Breast epithelium (tissue), 4 donors: ENCODE results near the gene VCP. TPM values are rescaled to one million over a fixed set of nuclear protein-coding genes. Genes with fewer than 3 reads are reported as not detected.
"Not testable (repeated sequence)": the region's sequence is repeated elsewhere in the genome, so short reads cannot be mapped to it uniquely, and the experiment has no call there.

Experiments
- DNase-seq, 2 donors: peaks; one replicate each; pipeline ENCODE4 v3.0.0-alpha.2; 2019; ENCODE audit warnings: low spot score in 2 of 2
- H3K27ac ChIP-seq, 2 donors: fragments of 200-600 bp; sonication (generic) in 1 of 2; one replicate each; pipeline ENCODE4 v1.5.1; 2016 to 2019; ENCODE audit warnings: mild to moderate bottlenecking in 1 of 2
- H3K27me3 ChIP-seq, 2 donors: fragments of 200-600 bp; sonication (generic) in 1 of 2; one replicate each; pipeline versions ENCODE4 v1.5.1 to v1.6.0; 2017 to 2019; ENCODE audit warnings: control low read depth in 1 of 2, mild to moderate bottlenecking in 1 of 2
- H3K36me3 ChIP-seq: fragments of 200-600 bp; one replicate; pipeline ENCODE4 v1.5.1; 2019
- H3K4me1 ChIP-seq, 2 donors: fragments of 200-600 bp; sonication (generic); one replicate each; pipeline ENCODE4 v1.5.1; 2016 to 2019; ENCODE audit warnings: control low read depth in 1 of 2
- H3K4me3 ChIP-seq, 3 donors: fragments of 200-600 bp; sonication (generic); 1 replicate in 2 of 3; 2 replicates in 1 of 3; pipeline ENCODE4 v1.5.1; 2016 to 2019; ENCODE audit warnings: mild to moderate bottlenecking in 3 of 3, moderate library complexity in 2 of 3
- H3K9me3 ChIP-seq, 2 donors: fragments of 200-600 bp; sonication (generic) in 1 of 2; one replicate each; pipeline ENCODE4 v1.5.1; 2016 to 2019; ENCODE audit warnings: control low read depth in 1 of 2
- CTCF ChIP-seq, 3 donors: fragments of 450-650 bp; IDR thresholded peaks; one replicate each; pipeline ENCODE4 v1.5.1; 2016 to 2017; ENCODE audit warnings: antibody characterized with exemption in 3 of 3, mild to moderate bottlenecking in 3 of 3, moderate library complexity in 3 of 3
- POLR2A ChIP-seq: fragments of 450-650 bp; IDR thresholded peaks from one replicate; pipeline ENCODE4 v1.6.1; 2016; ENCODE audit warnings: antibody characterized with exemption, mild to moderate bottlenecking, moderate library complexity
- POLR2AphosphoS5 ChIP-seq, 3 donors: sonication (generic); formaldehyde crosslinking; IDR thresholded peaks; one replicate each; pipeline ENCODE4 v1.6.1; 2017; ENCODE audit warnings: antibody characterized with exemption in 3 of 3
- intact Hi-C: fragments of 100-400 bp; cut with DNase I; formaldehyde crosslinking; loops from one replicate; pipeline ENCODE4 v1.15.1; 2023; ENCODE audit warnings: low total_unique reads
- total RNA-seq, 3 donors: library from RNA; depleted of rRNA; stranded (reverse); fragments of >200 nt; gene quantifications; one replicate each; pipeline ENCODE4 v1.1.0, GENCODE V29; 2016

Gene VCP
- total RNA-seq, 3 donors from 2014 or later = 150 to 173 (median 168) TPM

- intact Hi-C loops = no loop called here
- Histone ChIP-seq H3K4me1 (no peaks in the 10 kb centered on the region), H3K36me3 (no peaks in the 10 kb centered on the region), H3K9me3 (no peaks in the 10 kb centered on the region), H3K27ac (no peak overlapping the region), H3K27me3 (no peaks in the 10 kb centered on the region), H3K4me3 (no peak overlapping the region)
- no peak for DNase-seq
- TF ChIP-seq POLR2AphosphoS5 (IDR thresholded peaks at IDR 0.05) (no peak), POLR2A (no peak), CTCF (IDR thresholded peaks at IDR 0.05) (no peak)
These were observed 43.2 kb downstream of the VCP start for GRCh38 chr9:35029241-35029640.

- Histone ChIP-seq H3K36me3 (no peaks in the 10 kb centered on the region), H3K4me1 (no peaks in the 10 kb centered on the region), H3K9me3 (no peaks in the 10 kb centered on the region), H3K27ac (no peak overlapping the region), H3K27me3 (no peaks in the 10 kb centered on the region), H3K4me3 (no peak overlapping the region)
- intact Hi-C loops = no loop called here
- TF ChIP-seq CTCF (IDR thresholded peaks at IDR 0.05) (no peak), POLR2AphosphoS5 (IDR thresholded peaks at IDR 0.05) (no peak), POLR2A (no peak)
- DNase-seq = no peak
These were observed 44.1 kb downstream of the VCP start for GRCh38 chr9:35028341-35028740.

GRCh38 chr9:35027860-35028259, 44.6 kb downstream of the VCP start:
- no peak overlapping the region for H3K4me3 ChIP-seq
- intact Hi-C loops = no loop called here
- no peaks in the 10 kb centered on the region for H3K36me3 ChIP-seq
- no peaks in the 10 kb centered on the region for H3K9me3 ChIP-seq
- no peak overlapping the region for H3K27ac ChIP-seq
- TF ChIP-seq POLR2A = no peak
- TF ChIP-seq CTCF (IDR thresholded peaks at IDR 0.05) = no peak
- TF ChIP-seq POLR2AphosphoS5 (IDR thresholded peaks at IDR 0.05) = no peak
- no peaks in the 10 kb centered on the region for H3K27me3 ChIP-seq
- DNase-seq = no peak
- no peaks in the 10 kb centered on the region for H3K4me1 ChIP-seq

GRCh38 chr9:35027374-35027773, 45.1 kb downstream of the VCP start:
- no peaks in the 10 kb centered on the region for H3K9me3 ChIP-seq
- no peak for TF ChIP-seq CTCF (IDR thresholded peaks at IDR 0.05)
- TF ChIP-seq POLR2AphosphoS5 (IDR thresholded peaks at IDR 0.05) = no peak
- no peak for TF ChIP-seq POLR2A
- DNase-seq = no peak
- no peak overlapping the region for H3K27ac ChIP-seq
- intact Hi-C loops = no loop called here
- no peak overlapping the region for H3K4me3 ChIP-seq
- no peaks in the 10 kb centered on the region for H3K36me3 ChIP-seq
- H3K27me3 ChIP-seq = no peaks in the 10 kb centered on the region
- H3K4me1 ChIP-seq = no peaks in the 10 kb centered on the region

- no peak overlapping the region for H3K27ac ChIP-seq
- TF ChIP-seq POLR2AphosphoS5 (IDR thresholded peaks at IDR 0.05) (no peak), CTCF (IDR thresholded peaks at IDR 0.05) (no peak), POLR2A (no peak)
- H3K36me3 ChIP-seq = no peaks in the 10 kb centered on the region
- no peaks in the 10 kb centered on the region for H3K9me3 ChIP-seq
- no peak overlapping the region for H3K4me3 ChIP-seq
- no peak for DNase-seq
- H3K4me1 ChIP-seq = no peaks in the 10 kb centered on the region
- intact Hi-C loops = no loop called here
- no peaks in the 10 kb centered on the region for H3K27me3 ChIP-seq
These were observed 45.8 kb downstream of the VCP start for GRCh38 chr9:35026671-35027070.

GRCh38 chr9:35023443-35023842, 49.0 kb downstream of the VCP start:
- intact Hi-C loops, H3K27me3 ChIP-seq, H3K27ac ChIP-seq, H3K4me1 ChIP-seq, H3K9me3 ChIP-seq, H3K36me3 ChIP-seq, DNase-seq, H3K4me3 ChIP-seq: not testable (repeated sequence)
